ENCODE measurements around the gene CR1.

- TF ChIP-seq EZH2 (IDR thresholded peaks at IDR 0.05) (no peak), POLR2AphosphoS5 (IDR thresholded peaks at IDR 0.05; ENCODE audit: borderline replicate concordance, low read depth, low read length) (no peak), FOXP2 (optimal IDR thresholded peaks at IDR 0.05; ENCODE audit: control extremely low read depth, extremely low read length, insufficient read depth) (no peak)
These were observed 6.8 kb downstream of the CR1 start for GRCh38 chr1:207502726-207503125.

Data from SK-N-MC (cell line).